HCT116 (cell line): ENCODE results near the gene PDE2A. TPM values are rescaled to one million over a fixed set of nuclear protein-coding genes. Genes with fewer than 3 reads are reported as not detected.

ENCODE experiments used
- ATAC-seq: fragments of 200-7000 bp; cut with Tn5 transposase; 2 replicates; pipeline ENCODE4 v1.9.1; 2020; ENCODE audit warnings: mild to moderate bottlenecking, moderate library complexity
- BruUV-seq: library from RNA; stranded (reverse); fragments of 400-500 nt; replicated peaks from 2 replicates; lab custom pipeline; 2021; lab: Mats Ljungman, UMichigan
- CTCF ChIA-PET: fragments of 300-600 bp; sonication (Branson Sonifier 250); formaldehyde crosslinking; loops from one replicate; lab custom pipeline; 2021; ENCODE audit warnings: antibody characterized with exemption; lab: Charles Lee
- POLR2A ChIA-PET: fragments of 300-600, 350-600 bp; sonication (Branson Sonifier 250); formaldehyde crosslinking; loops from one replicate; lab custom pipeline; 2021; ENCODE audit warnings: antibody characterized with exemption; lab: Charles Lee
- RAD21 ChIA-PET, 2 experiments: fragments of 300-600 bp; sonication (Branson Sonifier 250); formaldehyde crosslinking; loops; one replicate each; lab custom pipeline; 2023; ENCODE audit warnings: low total read pairs in 2 of 2; ENCODE audit not compliant: uncharacterized antibody in 2 of 2, unreplicated experiment in 2 of 2, low non-redundant PET in 1 of 2; lab: Charles Lee
- DNase-seq: peaks from one replicate; pipeline ENCODE4 v3.0.0-alpha.2; 2010; ENCODE audit warnings: low read depth, low spot score
- H2AFZ ChIP-seq: fragments of 200-600 bp; shearing (Covaris generic), sonication (generic); 2 replicates; pipeline ENCODE4 v1.6.1; 2017; ENCODE audit warnings: low read depth, mixed run types, mixed read lengths, antibody characterized with exemption, low read length; ENCODE audit not compliant: poor library complexity, severe bottlenecking
- H3K27ac ChIP-seq: 2 replicates; pipeline ENCODE4 v1.5.1; 2012; ENCODE audit warnings: low read depth, low read length
- H3K27me3 ChIP-seq: fragments of 200-600 bp; sonication (generic); 2 replicates; pipeline ENCODE4 v1.6.1; 2016; ENCODE audit warnings: mixed run types, low read length, mixed read lengths; ENCODE audit not compliant: insufficient read depth
- H3K36me3 ChIP-seq, 2 experiments: fragments of 200-500 bp in 1 of 2; fragments of 200-600 bp in 1 of 2; sonication (Bioruptor generic) in 1 of 2; sonication (generic) in 1 of 2; 2 replicates each; pipeline versions ENCODE4 v1.5.1 to v1.6.1; 2014 to 2016; ENCODE audit warnings: low read length in 2 of 2, inconsistent platforms in 1 of 2, mixed read lengths in 1 of 2, mixed run types in 1 of 2; ENCODE audit not compliant: insufficient read depth in 2 of 2, control insufficient read depth in 1 of 2
- H3K4me1 ChIP-seq, 2 experiments: fragments of 200-600 bp in 1 of 2; sonication (generic) in 1 of 2; 2 replicates each; pipeline versions ENCODE4 v1.5.1 to v1.6.1; 2012 to 2017; ENCODE audit warnings: low read length in 2 of 2, inconsistent platforms in 1 of 2, mild to moderate bottlenecking in 1 of 2, mixed read lengths in 1 of 2, mixed run types in 1 of 2, moderate library complexity in 1 of 2; ENCODE audit not compliant: insufficient read depth in 2 of 2, control insufficient read depth in 1 of 2
- H3K4me2 ChIP-seq: fragments of 200-600 bp; sonication (generic); 2 replicates; pipeline ENCODE4 v1.6.1; 2017; ENCODE audit warnings: mixed run types, low read length, mixed read lengths
- H3K4me3 ChIP-seq, 2 experiments: fragments of 200-600 bp in 1 of 2; sonication (generic) in 1 of 2; replicated peaks in 1 of 2; 2 replicates each; pipeline ENCODE4 v1.5.1; 2011 to 2016; ENCODE audit warnings: low read length in 2 of 2, control low read depth in 1 of 2, low read depth in 1 of 2, mild to moderate bottlenecking in 1 of 2, mixed read lengths in 1 of 2, mixed run types in 1 of 2
- H3K79me2 ChIP-seq: fragments of 200-600 bp; sonication (generic); 2 replicates; pipeline ENCODE4 v1.6.1; 2017; ENCODE audit warnings: mild to moderate bottlenecking, mixed run types, low read length, moderate library complexity, mixed read lengths; ENCODE audit not compliant: insufficient read depth
- H3K9ac ChIP-seq: fragments of 200-600 bp; sonication (generic); 2 replicates; pipeline ENCODE4 v1.6.1; 2016; ENCODE audit warnings: low read length, mixed read lengths
- H3K9me2 ChIP-seq: fragments of 200-600 bp; sonication (generic), shearing (Covaris generic); 2 replicates; pipeline ENCODE4 v1.6.1; 2017; ENCODE audit warnings: mixed run types, mild to moderate bottlenecking, moderate library complexity; ENCODE audit not compliant: insufficient read depth
- H3K9me3 ChIP-seq, 2 experiments: fragments of 200-500 bp in 1 of 2; fragments of 200-600 bp in 1 of 2; sonication (Bioruptor generic) in 1 of 2; sonication (generic) in 1 of 2; 2 replicates each; pipeline ENCODE4 v1.6.1; 2014 to 2017; ENCODE audit warnings: low read length in 2 of 2, mixed read lengths in 2 of 2, inconsistent platforms in 1 of 2, low read depth in 1 of 2, mild to moderate bottlenecking in 1 of 2, mixed run types in 1 of 2, moderate library complexity in 1 of 2; ENCODE audit not compliant: control insufficient read depth in 1 of 2, insufficient read depth in 1 of 2
- H4K20me1 ChIP-seq: fragments of 200-600 bp; sonication (generic), shearing (Covaris generic); 2 replicates; pipeline ENCODE4 v1.6.1; 2017; ENCODE audit warnings: mixed run types, mild to moderate bottlenecking, moderate library complexity; ENCODE audit not compliant: insufficient read depth
- CBX3 ChIP-seq: IDR thresholded peaks from 2 replicates; pipeline ENCODE4 v1.6.1; 2012; ENCODE audit warnings: low read depth
- CEBPB ChIP-seq: IDR thresholded peaks from 2 replicates; pipeline ENCODE4 v1.6.1; 2012; ENCODE audit warnings: low read depth
- EGR1 ChIP-seq: IDR thresholded peaks from 2 replicates; pipeline ENCODE4 v1.6.1; 2012; ENCODE audit warnings: low read depth
- ELF1 ChIP-seq: IDR thresholded peaks from 2 replicates; pipeline ENCODE4 v1.6.1; 2012; ENCODE audit warnings: low read depth, borderline replicate concordance
- EZH2 ChIP-seq: fragments of 200-600 bp; sonication (generic); IDR thresholded peaks from 2 replicates; pipeline ENCODE4 v1.6.1; 2017; ENCODE audit warnings: antibody characterized with exemption, mixed run types
- FOSL1 ChIP-seq: IDR thresholded peaks from 2 replicates; pipeline ENCODE4 v1.6.1; 2012; ENCODE audit warnings: low read depth
- POLR2AphosphoS5 ChIP-seq: IDR thresholded peaks from 2 replicates; pipeline ENCODE4 v1.6.1; 2011; ENCODE audit warnings: mild to moderate bottlenecking, low read depth, low read length, moderate library complexity
- RAD21 ChIP-seq: IDR thresholded peaks from 2 replicates; pipeline ENCODE4 v1.6.1; 2012; ENCODE audit warnings: low read depth, mild to moderate bottlenecking
- SIN3A ChIP-seq: IDR thresholded peaks from 2 replicates; pipeline ENCODE4 v1.6.1; 2012; ENCODE audit warnings: low read depth
- SRF ChIP-seq: IDR thresholded peaks from 2 replicates; pipeline ENCODE4 v1.6.1; 2012; ENCODE audit warnings: low read depth
- TCF7L2 ChIP-seq: IDR thresholded peaks from 2 replicates; pipeline ENCODE4 v1.7.0; 2011; ENCODE audit warnings: borderline replicate concordance, inconsistent platforms; ENCODE audit not compliant: insufficient read depth, insufficient read length; ENCODE audit errors: extremely low read depth
- YY1 ChIP-seq: IDR thresholded peaks from 2 replicates; pipeline ENCODE4 v1.6.1; 2011; ENCODE audit warnings: low read length, low read depth, moderate library complexity, mild to moderate bottlenecking; ENCODE audit not compliant: insufficient replicate concordance; ENCODE audit errors: extremely low read depth
- ZNF274 ChIP-seq: fragments of 200-500 bp; sonication (Bioruptor generic); IDR thresholded peaks from 2 replicates; pipeline ENCODE4 v1.6.1; 2014; ENCODE audit warnings: mild to moderate bottlenecking, low read depth, low read length, inconsistent platforms
- intact Hi-C: fragments of 100-400 bp; cut with micrococcal nuclease; formaldehyde crosslinking; loops from 2 replicates; pipeline ENCODE4 v1.10.0; 2022
- total RNA-seq: library from RNA; stranded (reverse); gene quantifications from one replicate; pipeline ENCODE4 v1.2.1, GENCODE V29; 2021; ENCODE audit not compliant: unreplicated experiment
- TF ChIP-seq, protein P1 (sequence below): IDR thresholded peaks from 2 replicates; pipeline ENCODE4 v1.6.1; 2011; ENCODE audit warnings: mild to moderate bottlenecking, low read length, moderate library complexity; ENCODE audit not compliant: insufficient replicate concordance; ENCODE audit errors: extremely low read depth
- TF ChIP-seq, protein P2 (sequence below), 3 experiments: fragments of 200-600 bp in 1 of 3; sonication (generic) in 1 of 3; IDR thresholded peaks in 2 of 3; conservative IDR thresholded peaks in 1 of 3; 2 replicates each; pipeline ENCODE4 v1.5.1; 2012 to 2017; ENCODE audit warnings: low read depth in 2 of 3, low read length in 2 of 3, antibody characterized with exemption in 1 of 3, borderline replicate concordance in 1 of 3, control low read depth in 1 of 3, mild to moderate bottlenecking in 1 of 3, mixed read lengths in 1 of 3, mixed run types in 1 of 3, moderate library complexity in 1 of 3; ENCODE audit not compliant: insufficient read depth in 1 of 3
- TF ChIP-seq, protein P3 (sequence below): IDR thresholded peaks from 2 replicates; pipeline ENCODE4 v1.6.1; 2012
- TF ChIP-seq, protein P4 (sequence below): IDR thresholded peaks from 2 replicates; pipeline ENCODE4 v1.6.1; 2012
- TF ChIP-seq, protein P5 (sequence below): IDR thresholded peaks from 2 replicates; pipeline ENCODE4 v1.6.1; 2012; ENCODE audit warnings: low read depth

Gene PDE2A
- total RNA-seq, 1 experiment from 2014 or later = 7.6 TPM

DNA sequence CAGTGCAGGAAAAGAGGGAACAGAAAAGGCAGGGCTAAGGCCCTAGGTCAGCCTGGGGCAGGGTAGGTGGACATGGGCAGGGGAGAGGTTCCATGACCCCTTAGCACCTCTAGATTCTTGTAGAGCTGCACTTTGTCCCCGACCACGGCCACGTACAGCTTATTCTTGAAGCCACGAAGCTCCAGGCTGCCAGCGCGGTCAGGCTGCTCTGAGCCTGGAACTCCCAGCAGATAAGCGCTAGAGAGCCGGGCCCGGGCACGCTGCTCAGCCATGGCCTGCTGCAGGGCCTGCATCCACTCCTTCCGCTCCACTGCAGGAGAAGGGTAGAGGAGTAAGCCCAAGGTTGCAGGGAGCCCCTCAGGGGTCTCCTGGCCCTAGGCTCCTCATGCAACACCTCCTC, 36.1 kb upstream of the PDE2A start:
- ATAC-seq (no peak), DNase-seq (no peak)
- Histone ChIP-seq H3K4me2 (no peak overlapping the region), H3K4me1 (no peaks in the 10 kb centered on the region), H3K9me3 (no peaks in the 10 kb centered on the region), H3K4me3 (no peak overlapping the region), H3K9me2 (no peaks in the 10 kb centered on the region), H2AFZ (no peak overlapping the region), H3K79me2 (no peaks in the 10 kb centered on the region), H3K36me3 (peaks cover 0 to 10% of the 10 kb centered on the region in 2 experiments; a peak in 2 of 4 replicates), H3K27ac (no peak overlapping the region), H3K27me3 (no peaks in the 10 kb centered on the region), H4K20me1 (no peaks in the 10 kb centered on the region), H3K9ac (no peak overlapping the region)
- intact Hi-C loops = no loop called here
- no TSS peak for BruUV-seq
- ChIA-PET CTCF (no interaction called here), POLR2A (no interaction called here), RAD21 (no interaction called here)
- TF ChIP-seq, protein P1, sequence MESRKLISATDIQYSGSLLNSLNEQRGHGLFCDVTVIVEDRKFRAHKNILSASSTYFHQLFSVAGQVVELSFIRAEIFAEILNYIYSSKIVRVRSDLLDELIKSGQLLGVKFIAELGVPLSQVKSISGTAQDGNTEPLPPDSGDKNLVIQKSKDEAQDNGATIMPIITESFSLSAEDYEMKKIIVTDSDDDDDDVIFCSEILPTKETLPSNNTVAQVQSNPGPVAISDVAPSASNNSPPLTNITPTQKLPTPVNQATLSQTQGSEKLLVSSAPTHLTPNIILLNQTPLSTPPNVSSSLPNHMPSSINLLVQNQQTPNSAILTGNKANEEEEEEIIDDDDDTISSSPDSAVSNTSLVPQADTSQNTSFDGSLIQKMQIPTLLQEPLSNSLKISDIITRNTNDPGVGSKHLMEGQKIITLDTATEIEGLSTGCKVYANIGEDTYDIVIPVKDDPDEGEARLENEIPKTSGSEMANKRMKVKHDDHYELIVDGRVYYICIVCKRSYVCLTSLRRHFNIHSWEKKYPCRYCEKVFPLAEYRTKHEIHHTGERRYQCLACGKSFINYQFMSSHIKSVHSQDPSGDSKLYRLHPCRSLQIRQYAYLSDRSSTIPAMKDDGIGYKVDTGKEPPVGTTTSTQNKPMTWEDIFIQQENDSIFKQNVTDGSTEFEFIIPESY = no peak
- TF ChIP-seq CEBPB (no peak), SRF (no peak), FOSL1 (no peak), SIN3A (no peak), ELF1 (no peak), EGR1 (no peak), CBX3 (no peak), EZH2 (no peak), ZNF274 (no peak), YY1 (no peak), RAD21 (no peak), POLR2AphosphoS5 (no peak), TCF7L2 (no peak)
- TF ChIP-seq, protein P2, sequence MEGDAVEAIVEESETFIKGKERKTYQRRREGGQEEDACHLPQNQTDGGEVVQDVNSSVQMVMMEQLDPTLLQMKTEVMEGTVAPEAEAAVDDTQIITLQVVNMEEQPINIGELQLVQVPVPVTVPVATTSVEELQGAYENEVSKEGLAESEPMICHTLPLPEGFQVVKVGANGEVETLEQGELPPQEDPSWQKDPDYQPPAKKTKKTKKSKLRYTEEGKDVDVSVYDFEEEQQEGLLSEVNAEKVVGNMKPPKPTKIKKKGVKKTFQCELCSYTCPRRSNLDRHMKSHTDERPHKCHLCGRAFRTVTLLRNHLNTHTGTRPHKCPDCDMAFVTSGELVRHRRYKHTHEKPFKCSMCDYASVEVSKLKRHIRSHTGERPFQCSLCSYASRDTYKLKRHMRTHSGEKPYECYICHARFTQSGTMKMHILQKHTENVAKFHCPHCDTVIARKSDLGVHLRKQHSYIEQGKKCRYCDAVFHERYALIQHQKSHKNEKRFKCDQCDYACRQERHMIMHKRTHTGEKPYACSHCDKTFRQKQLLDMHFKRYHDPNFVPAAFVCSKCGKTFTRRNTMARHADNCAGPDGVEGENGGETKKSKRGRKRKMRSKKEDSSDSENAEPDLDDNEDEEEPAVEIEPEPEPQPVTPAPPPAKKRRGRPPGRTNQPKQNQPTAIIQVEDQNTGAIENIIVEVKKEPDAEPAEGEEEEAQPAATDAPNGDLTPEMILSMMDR (IDR thresholded peaks at IDR 0.05 in 2 of 3, conservative IDR thresholded peaks at IDR 0.05 in 1 of 3; ENCODE audit: borderline replicate concordance in 1 of 3, insufficient read depth in 1 of 3, low read depth in 2 of 3, low read length in 2 of 3) = no peak
- TF ChIP-seq, protein P3, sequence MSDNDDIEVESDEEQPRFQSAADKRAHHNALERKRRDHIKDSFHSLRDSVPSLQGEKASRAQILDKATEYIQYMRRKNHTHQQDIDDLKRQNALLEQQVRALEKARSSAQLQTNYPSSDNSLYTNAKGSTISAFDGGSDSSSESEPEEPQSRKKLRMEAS = no peak
- TF ChIP-seq, protein P4, sequence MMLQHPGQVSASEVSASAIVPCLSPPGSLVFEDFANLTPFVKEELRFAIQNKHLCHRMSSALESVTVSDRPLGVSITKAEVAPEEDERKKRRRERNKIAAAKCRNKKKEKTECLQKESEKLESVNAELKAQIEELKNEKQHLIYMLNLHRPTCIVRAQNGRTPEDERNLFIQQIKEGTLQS = no peak
- TF ChIP-seq, protein P5, sequence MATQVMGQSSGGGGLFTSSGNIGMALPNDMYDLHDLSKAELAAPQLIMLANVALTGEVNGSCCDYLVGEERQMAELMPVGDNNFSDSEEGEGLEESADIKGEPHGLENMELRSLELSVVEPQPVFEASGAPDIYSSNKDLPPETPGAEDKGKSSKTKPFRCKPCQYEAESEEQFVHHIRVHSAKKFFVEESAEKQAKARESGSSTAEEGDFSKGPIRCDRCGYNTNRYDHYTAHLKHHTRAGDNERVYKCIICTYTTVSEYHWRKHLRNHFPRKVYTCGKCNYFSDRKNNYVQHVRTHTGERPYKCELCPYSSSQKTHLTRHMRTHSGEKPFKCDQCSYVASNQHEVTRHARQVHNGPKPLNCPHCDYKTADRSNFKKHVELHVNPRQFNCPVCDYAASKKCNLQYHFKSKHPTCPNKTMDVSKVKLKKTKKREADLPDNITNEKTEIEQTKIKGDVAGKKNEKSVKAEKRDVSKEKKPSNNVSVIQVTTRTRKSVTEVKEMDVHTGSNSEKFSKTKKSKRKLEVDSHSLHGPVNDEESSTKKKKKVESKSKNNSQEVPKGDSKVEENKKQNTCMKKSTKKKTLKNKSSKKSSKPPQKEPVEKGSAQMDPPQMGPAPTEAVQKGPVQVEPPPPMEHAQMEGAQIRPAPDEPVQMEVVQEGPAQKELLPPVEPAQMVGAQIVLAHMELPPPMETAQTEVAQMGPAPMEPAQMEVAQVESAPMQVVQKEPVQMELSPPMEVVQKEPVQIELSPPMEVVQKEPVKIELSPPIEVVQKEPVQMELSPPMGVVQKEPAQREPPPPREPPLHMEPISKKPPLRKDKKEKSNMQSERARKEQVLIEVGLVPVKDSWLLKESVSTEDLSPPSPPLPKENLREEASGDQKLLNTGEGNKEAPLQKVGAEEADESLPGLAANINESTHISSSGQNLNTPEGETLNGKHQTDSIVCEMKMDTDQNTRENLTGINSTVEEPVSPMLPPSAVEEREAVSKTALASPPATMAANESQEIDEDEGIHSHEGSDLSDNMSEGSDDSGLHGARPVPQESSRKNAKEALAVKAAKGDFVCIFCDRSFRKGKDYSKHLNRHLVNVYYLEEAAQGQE = no peak
